ENCODE results near the gene MPP2. TPM values are rescaled to one million over a fixed set of nuclear protein-coding genes. Genes with fewer than 3 reads are reported as not detected.

The MPP2 gene
- total and polyA plus RNA-seq, 4 donors, result 0.05 to 0.25 (median 0.09) TPM

GRCh38 chr17:43831633-43832032 lies 75.7 kb downstream of the MPP2 start (continued):
- TF ChIP-seq ATF3 (IDR thresholded peaks at IDR 0.05) (no peak), RXRA (IDR thresholded peaks at IDR 0.05) (no peak)

DNA sequence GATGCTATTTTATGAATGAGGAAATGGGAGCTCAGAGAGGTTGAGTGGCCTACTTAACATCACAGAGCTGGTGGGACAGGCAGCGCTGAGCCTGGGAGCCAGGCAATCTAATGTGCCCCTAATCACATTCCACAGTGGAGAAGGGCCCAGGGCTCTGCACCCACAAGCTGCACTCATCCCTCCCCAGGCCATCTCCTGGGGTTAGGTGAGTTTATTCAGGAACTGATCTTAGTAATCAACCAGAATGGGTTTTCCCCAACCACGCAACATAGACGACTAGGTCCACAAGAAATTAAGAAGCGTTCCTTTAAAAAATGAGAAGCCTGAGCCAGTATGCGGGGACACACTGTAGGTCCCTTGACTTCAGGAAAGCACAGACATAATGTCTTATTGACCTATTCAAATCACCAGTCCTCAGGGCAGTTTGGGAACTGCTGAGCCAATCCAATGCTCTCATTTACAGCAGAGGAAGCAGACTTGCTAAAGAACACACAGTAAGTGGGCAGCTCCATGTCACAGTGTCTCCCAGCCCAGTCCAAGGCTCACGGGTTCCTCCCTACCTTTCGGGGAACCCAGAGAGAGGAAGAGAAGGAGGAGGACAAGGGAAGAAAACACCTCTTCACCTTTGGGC lies 76.7 kb downstream of the MPP2 start:
- H3K27ac ChIP-seq (ENCODE audit: low read depth in 1 of 2, low read length in 2 of 2), result no peak overlapping the region
- H3K36me3 ChIP-seq (ENCODE audit: control insufficient read depth in 4 of 4, insufficient read depth in 3 of 4, low read depth in 1 of 4, low read length in 3 of 4), result no peaks in the 10 kb centered on the region
- H3K4me1 ChIP-seq (ENCODE audit: control insufficient read depth in 4 of 4, insufficient read depth in 4 of 4, low read length in 3 of 4), result peaks cover 0 to 14% (median 10%) of the 10 kb centered on the region in 4 donors
- no peaks in the 10 kb centered on the region for H3K27me3 ChIP-seq (ENCODE audit: control insufficient read depth in 4 of 4, insufficient read depth in 4 of 4, low read length in 3 of 4)
- no peak overlapping the region for H3K9ac ChIP-seq (ENCODE audit: low read depth in 1 of 2, low read length in 2 of 2)
- no peaks in the 10 kb centered on the region for H3K9me3 ChIP-seq (ENCODE audit: control insufficient read depth in 4 of 4, low read length in 3 of 4)
- no peak overlapping the region for H3K4me3 ChIP-seq (ENCODE audit: low read depth in 1 of 3, low read length in 3 of 3)
- 91% methylated on average over 7 of the region's 7 CpGs for WGBS
- TF ChIP-seq EGR1 (IDR thresholded peaks at IDR 0.05; ENCODE audit: low read depth in 2 of 2), result no peak
- no peak for DNase-seq (ENCODE audit: low spot score)

DNA sequence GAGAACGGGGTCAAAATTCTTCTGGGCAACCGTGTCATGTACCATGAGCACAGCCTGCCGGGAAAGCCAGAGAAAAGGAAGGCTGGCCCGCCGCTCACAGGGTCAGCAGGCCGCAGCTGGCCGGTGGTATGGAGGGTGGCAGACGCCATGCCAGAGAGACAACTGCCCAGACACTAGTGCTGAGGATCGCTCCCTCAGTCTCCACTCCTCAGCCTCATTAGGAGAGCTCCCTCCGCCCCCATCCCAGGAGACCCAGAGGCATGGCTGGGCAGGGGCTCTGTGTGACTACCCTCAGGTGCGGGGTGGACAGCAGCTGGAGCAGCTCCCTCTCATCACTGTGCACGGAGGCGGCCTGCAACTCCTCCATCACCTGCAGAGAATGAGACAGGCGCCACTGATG lies 77.6 kb downstream of the MPP2 start:
- TF ChIP-seq FOXA1 (IDR thresholded peaks at IDR 0.05) (no peak), FOXA2 (IDR thresholded peaks at IDR 0.05) (no peak), YY1 (IDR thresholded peaks at IDR 0.05) (no peak), JUND (IDR thresholded peaks at IDR 0.05) (no peak), ATF3 (IDR thresholded peaks at IDR 0.05) (no peak), GABPA (IDR thresholded peaks at IDR 0.05 in 1 of 2, conservative IDR thresholded peaks at IDR 0.05 in 1 of 2) (no peak), HNF4G (IDR thresholded peaks at IDR 0.05) (no peak), TAF1 (conservative IDR thresholded peaks at IDR 0.05) (no peak), EGR1 (IDR thresholded peaks at IDR 0.05; ENCODE audit: low read depth in 2 of 2) (no peak), MAX (IDR thresholded peaks at IDR 0.05) (no peak), SP1 (IDR thresholded peaks at IDR 0.05) (no peak), NR2F2 (IDR thresholded peaks at IDR 0.05) (no peak), RAD21 (IDR thresholded peaks at IDR 0.05) (no peak), HNF4A (conservative IDR thresholded peaks at IDR 0.05) (no peak), CTCF (IDR thresholded peaks at IDR 0.05; ENCODE audit: low read depth, low read length, missing input control) (no peak)
- TF ChIP-seq, protein P1, sequence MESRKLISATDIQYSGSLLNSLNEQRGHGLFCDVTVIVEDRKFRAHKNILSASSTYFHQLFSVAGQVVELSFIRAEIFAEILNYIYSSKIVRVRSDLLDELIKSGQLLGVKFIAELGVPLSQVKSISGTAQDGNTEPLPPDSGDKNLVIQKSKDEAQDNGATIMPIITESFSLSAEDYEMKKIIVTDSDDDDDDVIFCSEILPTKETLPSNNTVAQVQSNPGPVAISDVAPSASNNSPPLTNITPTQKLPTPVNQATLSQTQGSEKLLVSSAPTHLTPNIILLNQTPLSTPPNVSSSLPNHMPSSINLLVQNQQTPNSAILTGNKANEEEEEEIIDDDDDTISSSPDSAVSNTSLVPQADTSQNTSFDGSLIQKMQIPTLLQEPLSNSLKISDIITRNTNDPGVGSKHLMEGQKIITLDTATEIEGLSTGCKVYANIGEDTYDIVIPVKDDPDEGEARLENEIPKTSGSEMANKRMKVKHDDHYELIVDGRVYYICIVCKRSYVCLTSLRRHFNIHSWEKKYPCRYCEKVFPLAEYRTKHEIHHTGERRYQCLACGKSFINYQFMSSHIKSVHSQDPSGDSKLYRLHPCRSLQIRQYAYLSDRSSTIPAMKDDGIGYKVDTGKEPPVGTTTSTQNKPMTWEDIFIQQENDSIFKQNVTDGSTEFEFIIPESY (IDR thresholded peaks at IDR 0.05), result no peak
- TF ChIP-seq, protein P2, sequence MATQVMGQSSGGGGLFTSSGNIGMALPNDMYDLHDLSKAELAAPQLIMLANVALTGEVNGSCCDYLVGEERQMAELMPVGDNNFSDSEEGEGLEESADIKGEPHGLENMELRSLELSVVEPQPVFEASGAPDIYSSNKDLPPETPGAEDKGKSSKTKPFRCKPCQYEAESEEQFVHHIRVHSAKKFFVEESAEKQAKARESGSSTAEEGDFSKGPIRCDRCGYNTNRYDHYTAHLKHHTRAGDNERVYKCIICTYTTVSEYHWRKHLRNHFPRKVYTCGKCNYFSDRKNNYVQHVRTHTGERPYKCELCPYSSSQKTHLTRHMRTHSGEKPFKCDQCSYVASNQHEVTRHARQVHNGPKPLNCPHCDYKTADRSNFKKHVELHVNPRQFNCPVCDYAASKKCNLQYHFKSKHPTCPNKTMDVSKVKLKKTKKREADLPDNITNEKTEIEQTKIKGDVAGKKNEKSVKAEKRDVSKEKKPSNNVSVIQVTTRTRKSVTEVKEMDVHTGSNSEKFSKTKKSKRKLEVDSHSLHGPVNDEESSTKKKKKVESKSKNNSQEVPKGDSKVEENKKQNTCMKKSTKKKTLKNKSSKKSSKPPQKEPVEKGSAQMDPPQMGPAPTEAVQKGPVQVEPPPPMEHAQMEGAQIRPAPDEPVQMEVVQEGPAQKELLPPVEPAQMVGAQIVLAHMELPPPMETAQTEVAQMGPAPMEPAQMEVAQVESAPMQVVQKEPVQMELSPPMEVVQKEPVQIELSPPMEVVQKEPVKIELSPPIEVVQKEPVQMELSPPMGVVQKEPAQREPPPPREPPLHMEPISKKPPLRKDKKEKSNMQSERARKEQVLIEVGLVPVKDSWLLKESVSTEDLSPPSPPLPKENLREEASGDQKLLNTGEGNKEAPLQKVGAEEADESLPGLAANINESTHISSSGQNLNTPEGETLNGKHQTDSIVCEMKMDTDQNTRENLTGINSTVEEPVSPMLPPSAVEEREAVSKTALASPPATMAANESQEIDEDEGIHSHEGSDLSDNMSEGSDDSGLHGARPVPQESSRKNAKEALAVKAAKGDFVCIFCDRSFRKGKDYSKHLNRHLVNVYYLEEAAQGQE (IDR thresholded peaks at IDR 0.05), result no peak
- H3K27me3 ChIP-seq (ENCODE audit: control insufficient read depth in 4 of 4, insufficient read depth in 4 of 4, low read length in 3 of 4), result no peaks in the 10 kb centered on the region
- no peak for DNase-seq (ENCODE audit: low spot score)
- H3K9ac ChIP-seq (ENCODE audit: low read depth in 1 of 2, low read length in 2 of 2), result no peak overlapping the region
- WGBS, result 97% methylated on average over 14 of the region's 14 CpGs
- H3K9me3 ChIP-seq (ENCODE audit: control insufficient read depth in 4 of 4, low read length in 3 of 4), result no peaks in the 10 kb centered on the region
- no peaks in the 10 kb centered on the region for H3K36me3 ChIP-seq (ENCODE audit: control insufficient read depth in 4 of 4, insufficient read depth in 3 of 4, low read depth in 1 of 4, low read length in 3 of 4)
- no peak overlapping the region for H3K27ac ChIP-seq (ENCODE audit: low read depth in 1 of 2, low read length in 2 of 2)
- H3K4me1 ChIP-seq (ENCODE audit: control insufficient read depth in 4 of 4, insufficient read depth in 4 of 4, low read length in 3 of 4), result peaks cover 0 to 14% (median 10%) of the 10 kb centered on the region in 4 donors
- H3K4me3 ChIP-seq (ENCODE audit: low read depth in 1 of 3, low read length in 3 of 3), result no peak overlapping the region

All from liver (tissue), 9 donors.